ENCODE data around the gene PITPNM2.
A peak's percentile ranks its signal among the peaks of the same experiment; 100 is the strongest.
"Not testable (repeated sequence)": the region's sequence is repeated elsewhere in the genome, so short reads cannot be mapped to it uniquely, and the experiment has no call there.

PITPNM2 gene

GRCh38 chr12:123120452-123121166 lies 30.3 kb downstream of the PITPNM2 start:
- no peak for DNase-seq (ENCODE audit: low read depth)

DNA sequence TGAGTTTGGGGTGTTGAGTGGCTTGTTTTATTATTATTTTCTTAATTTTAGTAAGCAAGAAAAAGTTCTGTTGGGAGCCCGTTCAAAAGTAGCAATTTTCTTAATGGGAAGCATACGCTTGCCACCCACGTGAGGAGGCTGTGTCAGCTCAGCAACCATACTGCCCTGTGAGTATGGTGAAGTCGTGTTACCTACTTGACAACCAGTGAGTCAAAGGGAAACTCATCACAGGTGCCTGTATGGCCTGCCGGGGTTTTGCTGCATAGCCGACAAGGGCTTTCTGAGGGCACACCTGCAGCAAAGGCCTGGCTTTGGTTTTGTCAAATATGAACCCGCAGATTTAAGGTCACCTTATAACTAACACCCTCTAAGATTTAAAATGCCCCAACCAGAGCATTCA lies 31.1 kb downstream of the PITPNM2 start:
- peak; percentile 2 for DNase-seq (ENCODE audit: low read depth)

- no peak for DNase-seq (ENCODE audit: low read depth)
Observed at GRCh38 chr12:123118497-123118896, 32.4 kb downstream of the PITPNM2 start.

DNA sequence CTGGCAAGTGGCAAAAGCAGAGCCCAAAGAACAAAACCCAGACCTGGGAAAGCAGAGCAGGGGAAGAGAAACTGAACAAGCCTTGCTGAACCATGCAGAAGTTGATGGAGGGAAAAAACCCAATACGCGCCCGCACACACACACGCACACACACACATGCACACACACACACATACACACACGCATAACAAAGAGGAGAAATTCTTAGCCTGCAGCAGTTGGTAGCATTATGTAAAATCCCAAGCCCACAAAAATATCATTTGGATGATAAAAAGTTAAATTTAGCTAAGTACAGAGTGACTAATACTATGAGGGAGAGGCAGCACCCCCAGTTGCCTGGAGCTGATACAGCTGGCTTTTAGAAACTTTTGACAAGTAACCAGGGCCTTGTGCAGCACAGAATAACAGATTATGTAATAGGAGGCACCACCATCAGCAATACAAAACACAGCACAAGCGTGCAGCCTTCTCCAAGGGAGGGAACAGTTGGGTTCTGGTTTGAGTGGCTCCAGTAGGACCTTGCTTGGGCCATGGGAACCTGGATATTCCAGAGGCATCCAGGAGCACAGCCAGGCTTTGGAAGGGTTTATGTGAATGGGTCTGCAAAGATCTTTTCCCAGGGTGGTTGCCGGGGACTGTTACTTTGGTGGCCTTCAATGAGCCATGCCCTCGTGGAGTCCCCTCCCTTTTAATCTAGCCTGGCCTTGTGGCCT lies 35.3 kb downstream of the PITPNM2 start:
- DNase-seq (ENCODE audit: low read depth) = no peak

DNA sequence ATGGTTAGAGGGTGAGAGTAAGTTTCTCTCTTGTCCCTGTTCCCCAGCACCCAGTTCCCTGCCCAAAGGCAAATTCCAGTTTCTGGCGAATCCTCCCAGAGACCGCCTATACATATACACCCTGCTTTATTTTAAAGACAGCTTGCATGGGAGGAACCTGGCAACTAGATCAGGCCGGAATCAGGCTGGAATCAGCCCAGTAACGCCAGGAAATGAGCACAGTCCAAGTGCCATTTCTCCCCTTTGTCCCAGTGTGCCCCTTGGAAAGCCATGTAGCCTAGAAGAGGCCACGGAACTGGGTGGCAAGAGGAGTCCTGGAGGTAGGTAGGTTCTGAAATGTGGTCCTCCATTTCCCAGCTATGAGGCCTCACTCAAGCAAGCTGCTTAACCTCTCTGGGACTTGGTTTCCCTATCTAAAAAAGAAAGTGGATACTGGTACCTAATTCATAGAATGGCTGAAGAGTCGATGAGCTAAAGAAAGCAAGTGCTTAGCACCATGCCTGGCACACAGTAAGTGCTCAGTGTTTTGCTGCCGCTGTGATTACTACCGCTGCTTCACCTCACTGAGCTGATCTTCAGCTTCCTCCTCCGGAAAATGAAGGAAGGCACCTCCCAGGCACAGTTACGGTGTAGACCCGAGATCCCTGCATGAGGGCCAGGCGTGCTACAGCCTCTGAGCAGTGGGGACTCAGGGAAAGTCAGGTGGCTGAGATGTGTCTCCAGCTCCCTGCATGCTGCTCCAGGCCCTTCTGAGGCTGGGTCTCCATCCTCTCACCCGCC lies 36.4 kb downstream of the PITPNM2 start:
- no peak for DNase-seq (ENCODE audit: low read depth)

GRCh38 chr12:123113026-123113425 lies 37.9 kb downstream of the PITPNM2 start:
- DNase-seq (ENCODE audit: low read depth) = no peak

GRCh38 chr12:123111498-123112165 lies 39.3 kb downstream of the PITPNM2 start:
- DNase-seq (ENCODE audit: low read depth) = no peak

GRCh38 chr12:123109319-123109772 lies 41.5 kb downstream of the PITPNM2 start:
- DNase-seq (ENCODE audit: low read depth) = no peak

DNA sequence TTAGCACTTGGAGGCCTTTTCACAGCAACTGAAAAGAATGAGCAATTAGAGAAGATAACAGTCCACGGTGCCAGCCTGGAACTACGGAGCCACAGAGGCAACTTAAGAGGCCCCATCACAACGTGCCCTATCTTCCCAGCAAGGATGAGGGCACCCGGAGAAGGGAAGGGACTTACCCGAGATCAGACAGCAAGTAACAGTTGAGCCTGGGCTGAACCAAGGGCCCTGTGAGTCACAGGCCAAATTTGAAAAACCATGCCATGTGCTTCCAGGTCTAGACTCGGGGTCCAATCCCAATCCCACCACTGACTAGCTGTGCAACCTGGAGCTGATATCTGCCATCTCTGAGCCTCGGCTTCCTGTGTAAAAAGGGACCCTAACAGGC lies 42.2 kb downstream of the PITPNM2 start:
- no peak for DNase-seq (ENCODE audit: low read depth)

DNA sequence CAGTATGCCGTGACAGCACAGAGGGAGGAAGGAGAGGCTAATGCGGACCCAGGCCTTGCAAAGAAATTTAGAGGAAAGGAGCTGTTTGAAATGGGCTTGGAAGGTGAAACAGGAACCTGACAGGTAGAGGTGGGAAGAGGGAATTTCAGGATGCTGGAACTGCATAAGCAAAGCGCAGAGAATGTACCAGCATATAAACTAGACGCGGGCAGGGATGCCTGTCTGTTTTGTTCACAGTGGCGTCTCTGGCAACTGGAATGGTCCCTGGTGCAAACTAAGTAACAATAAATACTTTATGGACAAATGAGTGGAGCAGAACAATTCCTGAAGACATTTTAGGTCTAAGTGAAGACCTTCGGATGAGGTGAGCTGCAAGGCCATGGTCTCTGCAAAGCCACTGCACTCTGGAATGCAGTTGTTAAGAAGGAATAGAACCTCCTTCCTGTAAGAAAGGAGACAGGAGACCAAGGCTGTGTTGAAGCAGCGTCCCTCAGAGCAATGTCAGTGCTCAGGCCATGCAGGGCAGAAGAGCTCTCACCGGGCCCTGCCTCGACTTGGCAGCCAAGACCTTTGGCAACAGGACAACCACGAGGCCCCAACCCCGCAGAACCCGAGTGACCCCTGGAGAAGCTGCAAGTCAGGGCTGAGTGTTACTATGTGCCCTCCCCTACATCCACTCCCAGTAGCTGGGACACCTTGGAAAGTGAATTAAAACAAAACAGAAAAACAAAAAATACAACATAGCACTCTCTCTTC lies 42.8 kb downstream of the PITPNM2 start:
- DNase-seq (ENCODE audit: low read depth) = no peak

- peak; percentile 8 for DNase-seq (ENCODE audit: low read depth)
Observed at GRCh38 chr12:123106640-123107359, 44.1 kb downstream of the PITPNM2 start.

DNA sequence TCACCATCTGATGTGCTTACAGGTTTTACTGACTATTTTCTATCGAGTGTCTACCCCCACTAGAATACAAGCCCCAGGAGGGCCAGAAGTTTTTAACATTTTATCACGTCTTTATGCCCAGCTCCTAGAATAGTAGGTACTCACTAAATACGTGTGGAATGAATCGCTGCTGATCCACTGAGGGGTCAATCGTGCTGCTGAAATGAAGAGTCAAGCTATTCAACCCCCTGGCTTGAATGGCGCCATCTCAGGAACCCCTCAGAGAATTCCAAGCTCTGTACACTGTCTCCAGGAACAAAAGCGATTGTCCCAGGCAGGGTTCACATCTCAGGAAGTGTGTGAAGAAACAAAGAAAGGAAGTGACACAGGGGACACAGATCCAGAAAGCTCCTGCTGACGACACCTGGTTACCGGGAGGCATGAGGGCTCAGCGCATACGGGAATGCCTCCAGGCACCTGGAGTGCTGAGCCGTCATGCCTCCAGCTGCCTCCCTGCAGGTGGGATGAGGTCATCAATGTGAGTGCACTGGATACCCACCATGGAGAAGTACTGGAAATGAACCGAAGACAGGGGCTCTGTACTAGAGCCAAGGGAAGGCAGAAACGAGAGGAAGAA lies 45.6 kb downstream of the PITPNM2 start:
- no peak for DNase-seq (ENCODE audit: low read depth)

DNA sequence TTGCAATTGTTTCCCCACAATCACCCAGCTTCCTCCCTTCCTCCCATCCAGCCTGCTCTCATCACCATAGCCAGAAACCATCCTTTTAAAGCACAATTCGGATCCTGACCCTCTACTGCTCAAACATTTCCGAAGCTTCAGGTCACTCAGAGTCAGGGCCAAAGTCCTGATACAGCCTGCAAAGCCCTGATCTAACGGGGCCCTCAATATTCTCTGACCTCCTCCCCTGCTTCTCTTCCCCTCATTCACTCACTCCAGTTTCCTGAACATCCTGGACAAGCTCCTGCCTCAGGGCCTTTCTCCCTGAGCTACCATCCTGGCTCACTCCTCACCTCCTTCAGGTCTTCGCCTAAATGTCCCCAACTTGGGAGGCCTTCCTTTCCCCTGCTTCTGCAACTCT lies 46.1 kb downstream of the PITPNM2 start:
- DNase-seq (ENCODE audit: low read depth) = no peak

- not testable (repeated sequence) for DNase-seq (ENCODE audit: low read depth)
Observed at GRCh38 chr12:123104094-123104493, 46.8 kb downstream of the PITPNM2 start.

GRCh38 chr12:123102781-123103503 lies 47.9 kb downstream of the PITPNM2 start:
- no peak for DNase-seq (ENCODE audit: low read depth)

DNA sequence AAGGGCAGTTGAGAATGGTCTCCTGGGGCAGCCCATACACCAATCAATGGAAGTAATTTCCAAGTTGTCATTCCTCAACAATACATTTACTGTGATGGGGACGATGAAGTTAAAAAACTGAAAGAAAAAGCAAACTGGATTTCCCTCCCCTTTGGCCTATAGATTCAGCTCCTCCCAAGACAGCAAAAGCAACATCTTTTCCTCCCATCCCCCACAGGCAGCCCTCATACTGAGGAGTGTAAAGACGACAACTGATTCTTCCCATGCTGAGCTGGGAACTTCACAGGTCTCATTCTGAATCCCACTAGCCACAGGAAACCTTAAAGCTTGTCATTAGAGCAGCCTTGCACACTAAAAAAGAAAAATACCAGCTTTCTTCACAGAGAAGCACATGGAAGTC lies 48.5 kb downstream of the PITPNM2 start:
- DNase-seq (ENCODE audit: low read depth) = no peak

DNA sequence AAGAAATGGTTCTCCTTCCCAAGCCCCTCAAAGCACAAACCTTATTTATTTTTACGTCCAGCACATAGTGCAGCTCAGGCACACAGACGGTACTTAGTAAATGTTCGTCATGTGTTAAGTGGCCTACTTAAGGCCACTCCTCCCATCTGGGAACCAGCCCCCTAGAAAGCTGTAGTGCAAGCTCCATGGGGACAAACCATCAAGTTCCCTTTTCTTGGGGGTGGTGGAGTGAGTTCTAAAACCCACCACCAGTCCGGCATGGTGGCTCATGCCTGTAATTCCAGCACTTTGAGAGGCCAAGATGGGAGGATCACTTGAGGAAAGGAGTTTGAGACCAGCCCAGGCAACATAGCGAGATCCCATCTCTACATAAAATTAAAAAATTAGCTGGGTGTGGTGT lies 49.4 kb downstream of the PITPNM2 start:
- no peak for DNase-seq (ENCODE audit: low read depth)
